ENCODE results near the gene PTPN20.

The PTPN20 gene

DNA sequence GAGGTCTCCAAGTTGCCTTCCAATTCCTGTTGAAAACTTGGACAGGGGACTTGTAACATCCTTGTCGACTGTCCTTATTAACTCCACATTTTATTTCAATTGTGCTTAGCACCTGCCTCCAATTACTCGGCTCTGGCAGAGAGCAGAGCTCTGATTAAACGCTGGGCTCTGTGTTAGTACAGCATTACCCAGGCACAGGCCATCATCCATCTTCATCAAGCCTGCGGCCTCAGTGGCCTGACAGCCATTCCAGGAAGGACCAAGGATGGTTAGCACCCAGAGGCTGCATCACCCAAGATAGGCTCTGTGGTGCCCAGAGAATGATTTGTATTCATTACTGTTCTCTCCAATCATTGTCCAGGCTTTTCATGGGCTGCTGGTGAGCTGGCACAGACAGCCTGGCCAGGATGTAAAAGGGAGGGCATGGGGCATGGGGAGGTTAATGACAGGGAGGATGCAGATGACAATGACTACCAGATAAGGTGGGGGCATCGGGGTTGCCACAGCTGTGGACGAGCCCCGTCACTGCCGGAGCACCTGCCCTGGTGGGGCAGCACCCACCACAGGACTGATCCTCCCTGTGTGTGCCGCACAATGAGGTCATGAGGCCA is 123.3 kb downstream of the PTPN20 start:
- no peak for DNase-seq (ENCODE audit: low spot score)

- DNase-seq (ENCODE audit: low spot score) = no peak
These were observed 124.1 kb downstream of the PTPN20 start for GRCh38 chr10:47035171-47035818.

- no peak for DNase-seq (ENCODE audit: low spot score)
These were observed 124.7 kb downstream of the PTPN20 start for GRCh38 chr10:47035819-47036337.

DNA sequence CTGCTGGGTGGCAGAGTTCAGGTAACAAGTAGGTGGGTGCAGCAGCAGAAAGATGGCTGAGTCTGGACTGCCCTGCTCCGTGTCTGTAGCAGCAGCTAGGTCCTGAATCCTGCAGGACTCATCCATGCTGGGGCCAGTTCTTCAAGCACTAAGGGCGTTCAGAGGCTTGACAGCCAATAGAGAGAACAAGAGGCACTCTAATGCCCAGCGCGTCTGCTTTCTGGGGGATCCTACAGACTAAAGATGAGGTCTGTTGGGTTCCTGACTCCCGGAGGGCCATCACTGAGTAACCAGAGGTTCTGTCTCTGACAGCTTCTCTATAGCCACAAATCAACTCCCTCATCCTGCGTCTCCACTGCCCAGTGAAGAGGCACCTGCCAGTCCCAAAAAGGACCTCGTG is 125.5 kb downstream of the PTPN20 start:
- DNase-seq (ENCODE audit: low spot score) = no peak

DNA sequence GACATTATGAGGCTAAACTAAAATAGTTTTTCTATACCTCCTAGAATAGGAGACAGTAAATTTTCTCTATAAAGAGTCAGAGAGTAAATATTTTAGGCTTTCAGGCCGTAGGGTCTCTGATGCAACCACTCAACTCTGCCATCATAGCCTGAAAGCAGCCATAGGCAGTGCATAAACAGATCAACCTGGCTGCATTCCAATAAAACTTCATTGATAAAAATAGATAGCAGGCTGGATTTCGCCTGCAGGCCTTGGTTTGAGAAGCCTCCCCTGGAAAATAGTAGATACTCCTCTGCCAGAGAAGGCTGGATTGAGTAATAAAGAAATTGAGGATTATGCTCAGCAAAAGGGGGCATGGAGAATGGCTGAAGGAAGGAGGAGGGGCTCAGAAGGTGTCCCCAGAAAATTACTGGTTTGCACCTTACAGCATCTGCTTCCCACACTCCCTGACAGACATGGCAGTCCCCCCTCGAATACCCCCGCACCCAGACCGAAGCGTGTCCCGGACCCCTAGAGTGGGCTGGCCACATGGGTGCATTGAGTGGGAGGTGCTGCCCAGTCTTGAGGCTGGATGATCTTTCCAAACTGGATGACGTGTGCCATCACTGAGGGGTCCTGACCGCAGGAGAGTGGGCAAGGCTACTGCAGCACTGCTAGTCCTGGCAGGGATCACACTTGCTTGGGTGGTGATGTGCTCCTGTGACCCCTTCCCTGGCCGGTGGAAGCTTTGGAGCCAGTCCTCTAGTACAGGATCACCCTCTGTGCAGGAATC is 126.6 kb downstream of the PTPN20 start:
- no peak for DNase-seq (ENCODE audit: low spot score)

- DNase-seq (ENCODE audit: low spot score) = no peak
These were observed 127.8 kb downstream of the PTPN20 start for GRCh38 chr10:47038881-47039561.

DNA sequence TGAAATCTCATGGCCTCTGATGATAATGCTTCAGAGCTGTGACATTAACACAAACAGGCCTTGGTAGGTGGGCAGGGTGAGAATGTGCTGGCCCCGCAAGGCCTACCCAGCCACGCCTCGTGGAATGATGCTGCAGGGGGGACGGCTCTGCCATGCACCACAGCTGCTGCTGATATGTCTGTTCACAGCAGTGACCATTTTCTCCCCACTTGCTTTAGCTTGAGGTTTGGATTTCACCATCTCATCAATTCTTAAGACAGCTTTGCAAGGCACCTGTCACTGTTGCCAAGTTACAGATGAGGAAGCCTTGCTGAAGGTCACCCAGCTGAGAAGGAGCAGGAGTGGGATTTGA is 128.3 kb downstream of the PTPN20 start:
- DNase-seq (ENCODE audit: low spot score) = no peak

DNA sequence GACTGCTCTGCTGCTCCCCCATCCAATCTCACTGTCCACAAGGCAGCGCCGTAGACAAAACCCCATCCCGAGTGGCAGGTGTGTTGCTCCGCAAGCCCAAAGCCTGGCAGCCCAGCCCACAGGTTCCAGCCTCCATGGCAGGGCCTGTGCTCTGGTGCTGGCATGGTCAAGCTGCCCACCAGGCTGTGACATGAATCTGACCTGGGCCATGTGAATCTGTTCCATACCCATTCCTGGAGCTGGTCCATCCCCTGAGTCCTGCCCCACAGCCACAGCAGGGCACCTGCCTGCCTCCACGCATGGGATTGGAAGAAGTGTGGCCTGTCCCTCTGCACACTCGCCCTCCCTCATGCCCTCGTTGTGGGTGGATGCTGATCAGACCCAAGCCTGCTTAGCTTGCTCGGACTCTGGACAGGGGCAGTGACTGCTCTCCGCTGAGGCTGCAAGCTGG is 128.8 kb downstream of the PTPN20 start:
- no peak for DNase-seq (ENCODE audit: low spot score)

DNA sequence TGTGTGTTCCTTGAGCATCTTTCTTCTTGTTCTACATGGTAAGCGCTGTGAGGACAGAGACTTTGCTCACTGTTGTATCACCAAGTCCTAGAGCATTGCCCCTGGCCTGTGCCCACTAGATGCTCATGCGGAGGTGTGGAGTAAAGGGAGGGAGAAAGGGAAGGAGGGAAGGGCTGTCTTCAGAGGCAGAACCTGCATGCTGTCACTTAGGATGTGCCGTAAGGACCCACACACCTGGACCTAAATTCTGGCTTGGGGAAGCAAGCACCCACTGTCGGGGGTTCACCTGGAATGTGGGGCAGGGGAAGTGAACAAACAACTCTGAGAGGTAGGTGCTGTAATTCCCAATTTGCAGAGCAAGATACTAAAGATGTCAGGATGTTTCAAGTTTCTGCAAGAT is 129.5 kb downstream of the PTPN20 start:
- no peak for DNase-seq (ENCODE audit: low spot score)

DNA sequence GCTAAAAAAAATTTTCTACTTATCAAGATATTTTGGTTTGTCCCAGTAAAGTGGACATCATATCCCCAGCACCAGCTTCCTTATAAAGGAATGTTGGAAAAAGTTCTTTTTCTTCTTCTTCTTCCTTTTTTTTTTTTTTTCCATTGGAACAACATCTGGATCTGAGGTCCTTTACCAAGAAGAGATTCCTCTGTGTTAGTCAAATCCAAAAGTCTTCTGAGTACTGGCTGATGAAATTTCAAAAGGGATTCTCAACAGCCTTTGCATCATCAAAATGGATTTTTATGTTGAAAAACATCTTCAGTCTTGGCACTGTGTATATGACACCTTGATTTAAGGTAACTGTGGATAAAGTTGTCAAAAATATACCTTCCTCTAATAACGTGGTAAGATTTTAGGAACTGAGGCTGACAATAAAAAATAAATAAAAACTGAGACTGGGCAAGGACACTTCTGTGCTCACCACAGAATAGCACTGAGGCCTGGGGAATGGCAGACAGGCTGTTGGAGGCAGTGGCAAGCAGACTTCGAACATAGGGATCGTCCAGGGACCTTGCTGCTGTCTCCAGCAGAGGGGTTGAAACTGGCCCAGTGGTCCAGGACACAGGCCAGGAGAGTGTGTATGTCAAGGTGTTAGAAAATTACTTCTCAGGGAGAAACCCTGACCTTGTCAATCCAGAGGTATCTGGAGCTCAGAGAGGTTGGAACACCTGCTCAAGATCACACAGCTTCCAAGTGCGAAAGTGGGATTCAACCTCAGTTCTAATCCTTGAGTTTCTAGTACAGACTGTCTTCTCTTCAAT is 130.4 kb downstream of the PTPN20 start:
- DNase-seq (ENCODE audit: low spot score) = peak; percentile 73

GRCh38 chr10:47042199-47042473 is 130.9 kb downstream of the PTPN20 start:
- no peak for DNase-seq (ENCODE audit: low spot score)

DNA sequence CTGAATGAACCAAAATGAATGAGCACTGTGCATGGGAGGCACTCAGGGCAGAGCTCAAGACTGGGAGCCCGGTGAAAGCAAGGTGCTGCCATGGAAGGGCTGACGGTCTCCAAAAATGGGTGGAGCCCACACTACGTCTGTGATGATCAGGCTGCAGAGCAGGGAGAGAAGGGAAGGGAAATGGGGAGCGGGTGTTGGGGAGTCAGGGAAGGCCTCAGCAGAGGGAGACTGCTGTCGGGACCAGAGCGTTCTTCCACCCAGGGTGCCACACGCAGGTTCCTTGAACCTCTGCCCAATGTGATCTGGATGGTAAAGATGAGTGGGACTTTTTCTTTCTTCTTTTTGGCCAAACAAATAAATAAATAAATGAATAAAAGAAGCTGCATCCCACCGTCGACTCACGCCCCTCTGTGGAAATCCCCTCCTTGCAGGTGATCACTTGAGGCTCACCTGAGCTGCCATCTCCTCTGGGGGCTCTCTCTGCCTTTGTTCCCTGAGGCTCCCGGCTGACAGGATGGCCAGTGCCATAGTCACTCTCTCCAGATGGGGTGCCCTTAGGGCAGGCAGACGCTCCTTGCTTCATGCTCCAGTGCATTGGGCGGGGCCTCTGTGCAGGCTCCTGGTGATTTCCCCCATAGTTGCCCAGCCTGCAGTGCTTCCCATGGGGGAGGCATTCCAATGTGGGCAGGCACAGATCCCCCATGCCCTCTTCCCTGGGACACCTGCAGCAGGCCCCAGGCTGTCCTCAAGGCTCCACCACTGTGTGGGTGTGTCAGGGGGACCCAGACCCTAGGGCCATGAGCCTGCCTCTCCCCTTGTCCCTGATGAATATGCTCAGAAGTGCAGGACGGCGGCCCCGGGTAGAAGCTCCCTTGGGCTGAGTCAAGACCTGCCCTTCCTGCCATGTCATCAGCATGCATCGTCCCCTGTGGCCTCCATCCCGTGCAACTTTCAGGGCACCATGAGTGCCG is 131.8 kb downstream of the PTPN20 start:
- no peak for DNase-seq (ENCODE audit: low spot score)

DNA sequence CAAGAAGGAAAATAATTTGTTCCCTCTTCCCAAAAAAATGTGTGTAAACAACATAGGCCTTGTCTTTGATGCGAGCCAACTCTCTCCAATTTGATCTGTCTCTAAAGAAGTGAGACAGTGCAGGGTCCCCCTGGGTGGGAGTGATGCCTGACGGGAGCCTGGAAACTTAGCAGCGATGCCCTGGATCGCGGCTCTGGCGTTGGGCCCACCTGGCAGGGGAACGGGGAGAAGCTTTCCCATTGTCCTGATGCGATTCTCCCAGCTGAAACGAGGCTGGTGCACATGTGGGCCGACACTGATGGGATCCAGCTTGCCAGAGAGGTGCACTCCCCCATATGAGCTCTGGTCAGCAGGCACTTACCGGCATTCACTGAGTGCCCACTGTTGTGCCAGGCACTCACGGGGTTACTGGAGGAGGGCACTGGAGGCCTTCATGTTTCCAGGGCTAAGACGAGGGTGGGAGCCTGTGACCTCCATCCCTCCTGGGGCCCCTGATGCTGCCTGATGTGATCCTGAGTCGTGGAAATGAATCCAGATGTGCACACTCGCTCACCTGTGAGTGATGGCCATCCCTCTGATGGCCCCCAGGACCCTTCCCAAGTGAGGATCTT is 132.8 kb downstream of the PTPN20 start:
- DNase-seq (ENCODE audit: low spot score) = no peak

- no peak for DNase-seq (ENCODE audit: low spot score)
These were observed 133.5 kb downstream of the PTPN20 start for GRCh38 chr10:47044741-47045140.

DNA sequence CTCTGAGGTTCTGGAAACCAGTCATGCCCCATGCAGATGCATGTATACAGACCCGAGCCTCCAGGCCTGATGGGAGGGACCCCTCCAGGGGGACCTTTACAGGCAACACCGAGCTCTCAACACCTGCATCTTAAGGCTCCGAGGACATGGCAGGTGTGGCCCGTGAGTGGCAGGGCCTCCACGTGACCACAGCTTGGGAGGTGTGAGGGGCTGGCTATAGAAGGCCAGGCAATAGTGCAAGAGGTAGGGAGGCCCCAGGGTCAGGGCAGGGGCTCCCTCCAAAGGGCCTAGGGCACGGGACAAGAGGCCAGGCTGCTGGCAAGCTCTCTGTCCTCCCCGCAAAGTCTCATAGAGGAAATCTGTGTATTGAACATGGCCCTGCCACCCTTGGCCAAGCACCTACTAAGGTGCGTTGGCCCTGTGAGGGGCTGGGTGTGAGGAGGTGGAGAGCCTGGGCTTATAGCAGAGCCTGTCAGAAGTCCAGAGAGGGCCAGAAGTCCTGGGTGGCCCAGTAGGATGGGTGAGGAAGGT is 134.2 kb downstream of the PTPN20 start:
- no peak for DNase-seq (ENCODE audit: low spot score)

GRCh38 chr10:47046321-47047126 is 135.3 kb downstream of the PTPN20 start:
- no peak for DNase-seq (ENCODE audit: low spot score)

DNA sequence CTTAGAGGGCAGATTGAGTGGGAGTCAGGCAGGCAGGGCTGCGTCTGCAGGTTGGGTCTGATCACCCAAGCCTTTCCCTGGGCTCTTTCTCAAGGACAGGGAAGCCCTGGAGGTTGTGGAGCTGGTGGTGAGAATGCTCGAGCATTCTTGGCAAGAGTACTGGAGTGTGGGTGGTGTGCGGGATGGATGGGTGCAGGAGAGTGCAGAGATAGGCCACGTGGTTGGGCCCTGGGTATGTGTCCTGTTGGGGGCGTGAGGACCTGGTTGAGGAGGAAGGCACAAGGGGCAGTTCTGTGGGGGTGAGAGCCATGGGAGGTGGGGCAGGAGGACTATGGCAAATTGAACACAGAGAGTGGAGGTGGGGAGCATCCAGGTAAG is 135.9 kb downstream of the PTPN20 start:
- DNase-seq (ENCODE audit: low spot score) = no peak

GRCh38 chr10:47047577-47048525 is 136.6 kb downstream of the PTPN20 start:
- DNase-seq (ENCODE audit: low spot score) = peak; percentile 90

All from GM03348 (cell line).